Stimulated activated CD4-positive, alpha-beta T cell treated with anti-CD3 and anti-CD28 coated beads, TNF-alpha, amount 100 ng/mL, for 24 hours (primary cell): Measurements from ENCODE around the gene NCOR2.

Experiments
- DNase-seq, 3 experiments: peaks; one replicate each; pipeline ENCODE4 v3.0.0-alpha.2; 2020; ENCODE audit warnings: low read depth in 3 of 3

The NCOR2 gene

GRCh38 chr12:124544311-124544970, 23.0 kb downstream of the NCOR2 start:
- no peak for DNase-seq

GRCh38 chr12:124543590-124544310, 23.7 kb downstream of the NCOR2 start:
- DNase-seq = no peak

- DNase-seq = no peak
Observed at GRCh38 chr12:124543052-124543589, 24.3 kb downstream of the NCOR2 start.

GRCh38 chr12:124542021-124542949, 25.1 kb downstream of the NCOR2 start:
- no peak for DNase-seq

GRCh38 chr12:124541322-124541721, 26.1 kb downstream of the NCOR2 start:
- no peak for DNase-seq

GRCh38 chr12:124539084-124540041, 28.0 kb downstream of the NCOR2 start:
- DNase-seq = no peak

GRCh38 chr12:124538194-124539082, 29.0 kb downstream of the NCOR2 start:
- DNase-seq = no peak

GRCh38 chr12:124537525-124538193, 29.8 kb downstream of the NCOR2 start:
- no peak for DNase-seq

GRCh38 chr12:124536641-124537040, 30.8 kb downstream of the NCOR2 start:
- no peak for DNase-seq

- no peak for DNase-seq
Observed at GRCh38 chr12:124534776-124535740, 32.4 kb downstream of the NCOR2 start.

- no peak for DNase-seq
Observed at GRCh38 chr12:124533456-124533855, 34.0 kb downstream of the NCOR2 start.

GRCh38 chr12:124532967-124533366, 34.4 kb downstream of the NCOR2 start:
- no peak for DNase-seq

GRCh38 chr12:124532331-124532750, 35.1 kb downstream of the NCOR2 start:
- DNase-seq = no peak

GRCh38 chr12:124531906-124532305, 35.5 kb downstream of the NCOR2 start:
- no peak for DNase-seq

GRCh38 chr12:124531281-124531745, 36.1 kb downstream of the NCOR2 start:
- no peak for DNase-seq

GRCh38 chr12:124530637-124531263, 36.7 kb downstream of the NCOR2 start:
- DNase-seq = no peak

GRCh38 chr12:124529565-124530276, 37.7 kb downstream of the NCOR2 start:
- DNase-seq = no peak
